Smooth muscle cell (in vitro differentiated cells): ENCODE measurements around the gene AUTS2. TPM values are rescaled to one million over a fixed set of nuclear protein-coding genes. Genes with fewer than 3 reads are reported as not detected.

Experiments
- DNase-seq: peaks from one replicate; lab custom pipeline; 2025; ENCODE audit not compliant: unreplicated experiment; lab: John Stamatoyannopoulos, UW
- H2AFZ ChIP-seq: fragments of 200-600 bp; sonication (generic); 2 replicates; pipeline ENCODE4 v1.6.0; 2016; ENCODE audit warnings: antibody characterized with exemption, low read depth, mild to moderate bottlenecking
- H3F3A ChIP-seq: fragments of 200-600 bp; sonication (generic); 2 replicates; pipeline ENCODE4 v1.6.0; 2017; ENCODE audit warnings: antibody characterized with exemption, low read depth
- H3K27ac ChIP-seq: fragments of 200-600 bp; sonication (generic); 2 replicates; pipeline ENCODE4 v1.5.1; 2016; ENCODE audit warnings: low read depth, mild to moderate bottlenecking
- H3K27me3 ChIP-seq: fragments of 200-600 bp; sonication (generic); 2 replicates; pipeline ENCODE4 v1.6.1; 2016; ENCODE audit warnings: low read depth, mild to moderate bottlenecking
- H3K36me3 ChIP-seq: fragments of 200-600 bp; sonication (generic); 2 replicates; pipeline ENCODE4 v1.5.1; 2016; ENCODE audit warnings: low read depth
- H3K4me1 ChIP-seq: fragments of 200-600 bp; sonication (generic); 2 replicates; pipeline ENCODE4 v1.5.1; 2016; ENCODE audit warnings: low read depth
- H3K4me2 ChIP-seq: fragments of 200-600 bp; sonication (generic); 2 replicates; pipeline ENCODE4 v1.6.0; 2016; ENCODE audit warnings: mild to moderate bottlenecking
- H3K4me3 ChIP-seq: fragments of 200-600 bp; sonication (generic); 2 replicates; pipeline ENCODE4 v1.5.1; 2016; ENCODE audit warnings: mild to moderate bottlenecking
- H3K79me2 ChIP-seq: fragments of 200-600 bp; sonication (generic); 2 replicates; pipeline ENCODE4 v1.6.0; 2016; ENCODE audit warnings: low read depth, mild to moderate bottlenecking
- H3K9ac ChIP-seq: fragments of 200-600 bp; sonication (generic); 2 replicates; pipeline ENCODE4 v1.6.0; 2016; ENCODE audit warnings: low read depth
- H3K9me3 ChIP-seq: fragments of 200-600 bp; sonication (generic); replicated peaks from 2 replicates; pipeline ENCODE4 v1.5.1; 2016; ENCODE audit warnings: low read depth
- H4K20me1 ChIP-seq: fragments of 200-600 bp; sonication (generic); 2 replicates; pipeline ENCODE4 v1.6.0; 2016; ENCODE audit warnings: low read depth
- WGBS: methylation state at CpG from one replicate; pipeline ENCODE4 v1.1.7; 2016; ENCODE audit warnings: low lambda C conversion rate; 5-methylcytosine and 5-hydroxymethylcytosine counted together
- polyA plus RNA-seq: library from polyadenylated mRNA; unstranded; fragments of >200 nt; fragmentation: Nextera tagmentation; extraction: Ambion mirVana; gene quantifications from 2 replicates; pipeline ENCODE4 v1.2.1, GENCODE V29; 2016
- total RNA-seq: library from RNA; depleted of rRNA; stranded (reverse); fragments of >200 nt; gene quantifications from 2 replicates; pipeline ENCODE4 v1.2.3, GENCODE V29; 2014
- TF ChIP-seq, protein P1 (sequence below): fragments of 200-600 bp; sonication (generic); IDR thresholded peaks from 2 replicates; pipeline ENCODE4 v1.5.1; 2017; ENCODE audit warnings: borderline replicate concordance, mild to moderate bottlenecking, antibody characterized with exemption; ENCODE audit not compliant: insufficient read depth, poor library complexity, severe bottlenecking

Gene AUTS2
- total and polyA plus RNA-seq, 2 experiments from 2014 or later: 6.5 to 8.6 TPM

DNA sequence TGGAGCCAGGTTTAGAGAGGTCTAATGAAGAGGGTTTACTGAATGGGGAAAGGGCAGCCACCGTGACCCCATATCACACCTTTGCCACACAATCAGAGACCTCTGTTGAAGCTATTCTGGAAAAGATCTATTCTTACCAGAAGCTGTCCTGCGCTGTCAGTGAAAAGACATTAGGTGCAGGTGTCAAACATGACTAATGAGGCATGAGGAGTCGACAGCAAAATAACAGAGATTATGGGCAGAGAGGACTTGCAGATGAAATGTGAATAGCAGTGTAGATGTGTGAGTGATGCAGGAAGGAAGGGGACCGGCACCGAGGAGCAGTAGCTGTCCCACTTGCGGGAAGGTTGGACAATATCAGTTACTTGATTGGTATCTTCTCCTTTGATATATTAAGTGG lies 906.0 kb downstream of the AUTS2 start:
- WGBS: 86% methylated on average over 6 of the region's 6 CpGs
- no peaks in the 10 kb centered on the region for H3K4me1 ChIP-seq
- TF ChIP-seq, protein P1, sequence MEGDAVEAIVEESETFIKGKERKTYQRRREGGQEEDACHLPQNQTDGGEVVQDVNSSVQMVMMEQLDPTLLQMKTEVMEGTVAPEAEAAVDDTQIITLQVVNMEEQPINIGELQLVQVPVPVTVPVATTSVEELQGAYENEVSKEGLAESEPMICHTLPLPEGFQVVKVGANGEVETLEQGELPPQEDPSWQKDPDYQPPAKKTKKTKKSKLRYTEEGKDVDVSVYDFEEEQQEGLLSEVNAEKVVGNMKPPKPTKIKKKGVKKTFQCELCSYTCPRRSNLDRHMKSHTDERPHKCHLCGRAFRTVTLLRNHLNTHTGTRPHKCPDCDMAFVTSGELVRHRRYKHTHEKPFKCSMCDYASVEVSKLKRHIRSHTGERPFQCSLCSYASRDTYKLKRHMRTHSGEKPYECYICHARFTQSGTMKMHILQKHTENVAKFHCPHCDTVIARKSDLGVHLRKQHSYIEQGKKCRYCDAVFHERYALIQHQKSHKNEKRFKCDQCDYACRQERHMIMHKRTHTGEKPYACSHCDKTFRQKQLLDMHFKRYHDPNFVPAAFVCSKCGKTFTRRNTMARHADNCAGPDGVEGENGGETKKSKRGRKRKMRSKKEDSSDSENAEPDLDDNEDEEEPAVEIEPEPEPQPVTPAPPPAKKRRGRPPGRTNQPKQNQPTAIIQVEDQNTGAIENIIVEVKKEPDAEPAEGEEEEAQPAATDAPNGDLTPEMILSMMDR: no peak
- no peaks in the 10 kb centered on the region for H3F3A ChIP-seq
- H3K27ac ChIP-seq: no peak overlapping the region
- H2AFZ ChIP-seq: no peak overlapping the region
- no peaks in the 10 kb centered on the region for H3K36me3 ChIP-seq
- H3K4me3 ChIP-seq: no peak overlapping the region
- H3K79me2 ChIP-seq: no peaks in the 10 kb centered on the region
- no peak for DNase-seq
- H4K20me1 ChIP-seq: no peaks in the 10 kb centered on the region
- H3K27me3 ChIP-seq: peaks cover 39% of the 10 kb centered on the region
- no peak overlapping the region for H3K9ac ChIP-seq
- H3K9me3 ChIP-seq: no peaks in the 10 kb centered on the region
- no peak overlapping the region for H3K4me2 ChIP-seq

DNA sequence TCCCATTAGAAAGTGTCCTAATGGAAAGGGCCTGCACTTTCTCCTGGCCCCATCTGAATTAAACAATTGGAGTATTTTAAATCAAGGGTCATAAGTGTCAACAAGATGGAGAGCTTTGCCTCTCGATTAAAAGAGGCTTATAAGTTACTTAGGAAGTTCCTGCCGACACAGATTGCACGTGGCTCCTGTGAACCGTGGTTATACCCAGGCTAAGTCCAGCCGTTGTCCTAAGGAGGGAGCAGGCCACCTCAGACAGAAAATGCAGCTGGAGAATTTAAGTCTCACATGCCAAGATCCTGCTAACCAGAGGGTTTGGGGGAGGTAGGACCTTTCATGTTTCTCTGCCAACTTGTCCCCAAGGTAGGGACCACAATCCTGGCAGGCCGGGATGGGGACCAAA lies 907.2 kb downstream of the AUTS2 start:
- H3F3A ChIP-seq: no peaks in the 10 kb centered on the region
- H3K79me2 ChIP-seq: no peaks in the 10 kb centered on the region
- no peak overlapping the region for H3K4me2 ChIP-seq
- no peaks in the 10 kb centered on the region for H4K20me1 ChIP-seq
- H3K27ac ChIP-seq: no peak overlapping the region
- H3K4me3 ChIP-seq: no peak overlapping the region
- no peaks in the 10 kb centered on the region for H3K9me3 ChIP-seq
- TF ChIP-seq, protein P1: no peak
- no peak for DNase-seq
- H3K27me3 ChIP-seq: peaks cover 49% of the 10 kb centered on the region
- WGBS: 89% methylated on average over 6 of the region's 6 CpGs
- H2AFZ ChIP-seq: no peak overlapping the region
- no peak overlapping the region for H3K9ac ChIP-seq
- no peaks in the 10 kb centered on the region for H3K36me3 ChIP-seq
- H3K4me1 ChIP-seq: no peaks in the 10 kb centered on the region

DNA sequence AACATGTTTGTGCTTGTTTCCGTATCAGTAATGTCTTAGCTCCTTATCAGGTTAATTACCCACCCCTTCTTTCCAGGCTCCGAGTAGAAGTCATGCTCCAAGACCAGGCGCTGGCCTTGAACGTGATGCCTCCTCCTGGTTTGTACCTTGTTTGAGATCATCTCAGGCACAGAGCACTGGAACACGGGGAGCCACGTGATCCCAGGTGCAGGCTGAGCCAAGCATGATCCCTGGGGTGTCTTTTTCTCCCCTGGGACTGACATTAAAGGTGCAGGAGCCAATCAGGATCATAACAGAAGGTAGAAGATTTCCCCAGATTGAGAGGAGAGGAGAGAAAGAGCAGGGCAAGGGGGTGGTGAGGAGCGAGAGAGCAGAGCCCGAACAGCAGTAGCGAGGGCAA lies 907.6 kb downstream of the AUTS2 start:
- no peaks in the 10 kb centered on the region for H3K36me3 ChIP-seq
- H3K4me2 ChIP-seq: no peak overlapping the region
- H3K4me1 ChIP-seq: no peaks in the 10 kb centered on the region
- H4K20me1 ChIP-seq: no peaks in the 10 kb centered on the region
- WGBS: 85% methylated on average over 9 of the region's 9 CpGs
- no peaks in the 10 kb centered on the region for H3F3A ChIP-seq
- H3K9me3 ChIP-seq: no peaks in the 10 kb centered on the region
- TF ChIP-seq, protein P1: no peak
- no peak overlapping the region for H2AFZ ChIP-seq
- H3K79me2 ChIP-seq: no peaks in the 10 kb centered on the region
- DNase-seq: no peak
- no peak overlapping the region for H3K9ac ChIP-seq
- peaks cover 49% of the 10 kb centered on the region for H3K27me3 ChIP-seq
- no peak overlapping the region for H3K4me3 ChIP-seq
- no peak overlapping the region for H3K27ac ChIP-seq

DNA sequence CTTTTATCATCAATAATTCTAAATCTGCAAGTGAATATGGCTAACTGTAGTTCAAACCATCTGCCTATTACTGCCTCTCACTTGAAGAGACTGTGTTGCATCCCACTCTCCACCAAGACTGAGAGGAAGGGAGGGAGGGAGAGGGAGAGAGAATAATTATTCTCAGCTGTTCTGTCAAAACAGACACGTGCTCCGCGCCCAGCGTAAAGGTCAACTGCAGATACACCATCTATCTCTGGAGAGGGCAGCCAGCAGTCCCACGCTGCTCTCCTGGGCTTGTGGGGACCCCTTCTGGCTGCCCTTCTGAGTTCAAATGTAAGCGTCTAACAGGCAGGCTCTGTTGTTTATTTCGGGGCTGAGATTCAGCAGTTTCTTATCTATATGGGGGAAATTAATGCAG lies 908.2 kb downstream of the AUTS2 start:
- H3K9me3 ChIP-seq: no peaks in the 10 kb centered on the region
- TF ChIP-seq, protein P1: no peak
- peaks cover 49% of the 10 kb centered on the region for H3K27me3 ChIP-seq
- H4K20me1 ChIP-seq: no peaks in the 10 kb centered on the region
- no peak overlapping the region for H3K27ac ChIP-seq
- no peaks in the 10 kb centered on the region for H3K36me3 ChIP-seq
- no peak for DNase-seq
- H3F3A ChIP-seq: no peaks in the 10 kb centered on the region
- H3K9ac ChIP-seq: no peak overlapping the region
- H3K4me1 ChIP-seq: no peaks in the 10 kb centered on the region
- no peak overlapping the region for H3K4me2 ChIP-seq
- WGBS: 39% methylated on average over 7 of the region's 7 CpGs
- no peak overlapping the region for H2AFZ ChIP-seq
- no peaks in the 10 kb centered on the region for H3K79me2 ChIP-seq
- H3K4me3 ChIP-seq: no peak overlapping the region
